ENCODE data around the gene ADAMTSL2.

- TF ChIP-seq GATA2 (IDR thresholded peaks at IDR 0.05; ENCODE audit: low read depth, low read length) (no peak), GATA3 (IDR thresholded peaks at IDR 0.05; ENCODE audit: low read depth, low read length) (no peak)
Observed at GRCh38 chr9:133571896-133572595, 37.5 kb downstream of the ADAMTSL2 start.

Measured in SH-SY5Y (cell line).